Endothelial cell of umbilical vein (primary cell): ENCODE data around the gene SRCAP. TPM values are rescaled to one million over a fixed set of nuclear protein-coding genes. Genes with fewer than 3 reads are reported as not detected.
A peak's percentile ranks its signal among the peaks of the same experiment; 100 is the strongest.

Experiments used
- BruUV-seq: library from RNA; stranded (reverse); fragments of 400-500 nt; replicated peaks from 2 replicates; lab custom pipeline; 2021; lab: Mats Ljungman, UMichigan
- CTCF ChIA-PET: fragments of 300-600, 350-600 bp; sonication (Branson Sonifier 250); formaldehyde crosslinking; loops from one replicate; lab custom pipeline; 2021; ENCODE audit warnings: antibody characterized with exemption, inconsistent platforms; lab: Charles Lee
- POLR2A ChIA-PET: fragments of 300-600, 350-600 bp; sonication (Branson Sonifier 250); formaldehyde crosslinking; loops from one replicate; lab custom pipeline; 2021; ENCODE audit warnings: antibody characterized with exemption, inconsistent platforms; lab: Charles Lee
- DNase-seq: peaks from one replicate; pipeline ENCODE4 v3.0.0-alpha.2; 2011; ENCODE audit warnings: low read depth, low spot score
- FAIRE-seq: peaks from 2 replicates; lab custom pipeline; 2011; peaks lifted over from hg19 to GRCh38; lab: Jason Lieb, UNC
- H2AFZ ChIP-seq: 2 replicates; pipeline ENCODE4 v1.6.0; 2012; ENCODE audit warnings: low read depth, low read length, control low read depth, inconsistent platforms
- H3K27ac ChIP-seq: 2 replicates; pipeline ENCODE4 v1.5.1; 2011; ENCODE audit warnings: low read depth, mild to moderate bottlenecking, control low read depth, low read length, moderate library complexity; ENCODE audit not compliant: insufficient read depth
- H3K27me3 ChIP-seq, 2 experiments: 2 replicates each; pipeline versions ENCODE4 v1.6.0 to v1.6.1; 2011; ENCODE audit warnings: low read length in 2 of 2, mixed read lengths in 1 of 2; ENCODE audit not compliant: control insufficient read depth in 2 of 2, insufficient read depth in 2 of 2
- H3K36me3 ChIP-seq, 2 experiments: 2 replicates in 1 of 2; 3 replicates in 1 of 2; pipeline ENCODE4 v1.5.1; 2011; ENCODE audit warnings: low read length in 2 of 2, mild to moderate bottlenecking in 1 of 2, moderate library complexity in 1 of 2; ENCODE audit not compliant: control insufficient read depth in 2 of 2, insufficient read depth in 2 of 2; ENCODE audit errors: extremely low read depth in 1 of 2
- H3K4me1 ChIP-seq: 3 replicates; pipeline ENCODE4 v1.5.1; 2011; ENCODE audit warnings: mild to moderate bottlenecking, low read length; ENCODE audit not compliant: control insufficient read depth, insufficient read depth; ENCODE audit errors: extremely low read depth
- H3K4me2 ChIP-seq: 2 replicates; pipeline ENCODE4 v1.6.1; 2011; ENCODE audit warnings: low read length, control low read depth, mixed read lengths; ENCODE audit not compliant: insufficient read depth
- H3K4me3 ChIP-seq, 3 experiments: fragments of 200-600 bp in 1 of 3; sonication (generic), shearing (Covaris generic) in 1 of 3; replicated peaks in 1 of 3; 2 replicates each; pipeline ENCODE4 v1.5.1; 2011 to 2016; ENCODE audit warnings: control low read depth in 3 of 3, low read length in 3 of 3, mild to moderate bottlenecking in 2 of 3, inconsistent platforms in 1 of 3, low read depth in 1 of 3, moderate library complexity in 1 of 3; ENCODE audit not compliant: insufficient read depth in 1 of 3
- H3K79me2 ChIP-seq: 2 replicates; pipeline ENCODE4 v1.6.0; 2012; ENCODE audit warnings: low read length, inconsistent platforms; ENCODE audit not compliant: control insufficient read depth, insufficient read depth
- H3K9ac ChIP-seq: replicated peaks from 2 replicates; pipeline ENCODE3; 2011; ENCODE audit warnings: low read length, control low read depth; ENCODE audit not compliant: insufficient read depth; ENCODE audit errors: extremely low read depth
- H3K9me1 ChIP-seq: replicated peaks from 3 replicates; pipeline ENCODE4 v1.6.0; 2011; ENCODE audit warnings: mild to moderate bottlenecking, low read length; ENCODE audit not compliant: control insufficient read depth, insufficient read depth; ENCODE audit errors: extremely low read depth
- H3K9me3 ChIP-seq: replicated peaks from 2 replicates; pipeline ENCODE4 v1.5.1; 2012; ENCODE audit warnings: low read length, inconsistent platforms; ENCODE audit not compliant: control insufficient read depth, insufficient read depth
- H4K20me1 ChIP-seq: replicated peaks from 2 replicates; pipeline ENCODE3; 2011; ENCODE audit warnings: mild to moderate bottlenecking, low read length; ENCODE audit not compliant: control insufficient read depth, insufficient read depth; ENCODE audit errors: extremely low read depth
- CTCF ChIP-seq, 2 donors: IDR thresholded peaks; 1 replicate in 1 of 2; 2 replicates in 1 of 2; pipeline ENCODE4 v1.5.1; 2011; ENCODE audit warnings: low read length in 2 of 2, mild to moderate bottlenecking in 2 of 2, moderate library complexity in 2 of 2, control low read depth in 1 of 2, inconsistent platforms in 1 of 2, low read depth in 1 of 2; ENCODE audit not compliant: insufficient read depth in 1 of 2; ENCODE audit errors: extremely low read depth in 1 of 2
- EZH2 ChIP-seq: IDR thresholded peaks from 2 replicates; pipeline ENCODE4 v1.6.1; 2012; ENCODE audit warnings: borderline replicate concordance, low read depth, mild to moderate bottlenecking, moderate library complexity, low read length, inconsistent platforms; ENCODE audit not compliant: severe bottlenecking
- FOS ChIP-seq: IDR thresholded peaks from 2 replicates; pipeline ENCODE4 v1.6.1; 2011; ENCODE audit warnings: mild to moderate bottlenecking, low read length, moderate library complexity, borderline replicate concordance; ENCODE audit not compliant: insufficient read depth
- GATA2 ChIP-seq: IDR thresholded peaks from 2 replicates; pipeline ENCODE4 v1.7.0; 2011; ENCODE audit warnings: low read depth, mild to moderate bottlenecking, moderate library complexity, mixed read lengths, low read length; ENCODE audit not compliant: insufficient read length, insufficient read depth
- JUN ChIP-seq: IDR thresholded peaks from 2 replicates; pipeline ENCODE4 v1.6.1; 2011; ENCODE audit warnings: borderline replicate concordance, low read depth; ENCODE audit not compliant: insufficient read length, insufficient read depth
- MYC ChIP-seq: IDR thresholded peaks from one replicate; pipeline ENCODE4 v1.6.1; 2011; ENCODE audit warnings: mild to moderate bottlenecking, low read depth, low read length
- POLR2A ChIP-seq: IDR thresholded peaks from 2 replicates; pipeline ENCODE4 v1.6.1; 2012; ENCODE audit warnings: low read depth, mild to moderate bottlenecking, control low read depth, low read length
- POLR2AphosphoS5 ChIP-seq: IDR thresholded peaks from 2 replicates; pipeline ENCODE4 v1.6.1; 2012; ENCODE audit warnings: low read depth, mild to moderate bottlenecking, control low read depth, low read length, moderate library complexity; ENCODE audit not compliant: insufficient read depth
- dilution Hi-C: fragments of 300-500 bp; cut with MboI; formaldehyde crosslinking; loops from one replicate; pipeline ENCODE4 v1.15.0; 2019; ENCODE audit warnings: low sequenced_read_pairs; ENCODE audit not compliant: extremely low pct_ligation_motif_present
- intact Hi-C: fragments of 100-400 bp; cut with micrococcal nuclease; formaldehyde crosslinking; loops from one replicate; pipeline ENCODE4 v1.10.0; 2022
- polyA plus RNA-seq, 4 experiments: library from polyadenylated mRNA; depleted of rRNA in 3 of 4; stranded (reverse) in 3 of 4; unstranded in 1 of 4; fragments of >200 nt; gene quantifications; 2 replicates each; pipeline versions ENCODE4 v1.2.1 to v1.2.3, GENCODE V29; 2011 to 2012; ENCODE audit warnings: missing spikeins in 1 of 4
- total RNA-seq: library from RNA; stranded (reverse); gene quantifications from 2 replicates; pipeline ENCODE4 v1.2.3, GENCODE V29; 2021
- TF ChIP-seq, protein P1 (sequence below): IDR thresholded peaks from 2 replicates; pipeline ENCODE4 v1.6.1; 2011; ENCODE audit not compliant: insufficient read depth, insufficient read length

SRCAP gene
- total and polyA plus RNA-seq, 2 donors (not counting 3 experiments of a cell fraction or from before 2014, with no cell fraction given): 11.0 to 77.7 TPM

DNA sequence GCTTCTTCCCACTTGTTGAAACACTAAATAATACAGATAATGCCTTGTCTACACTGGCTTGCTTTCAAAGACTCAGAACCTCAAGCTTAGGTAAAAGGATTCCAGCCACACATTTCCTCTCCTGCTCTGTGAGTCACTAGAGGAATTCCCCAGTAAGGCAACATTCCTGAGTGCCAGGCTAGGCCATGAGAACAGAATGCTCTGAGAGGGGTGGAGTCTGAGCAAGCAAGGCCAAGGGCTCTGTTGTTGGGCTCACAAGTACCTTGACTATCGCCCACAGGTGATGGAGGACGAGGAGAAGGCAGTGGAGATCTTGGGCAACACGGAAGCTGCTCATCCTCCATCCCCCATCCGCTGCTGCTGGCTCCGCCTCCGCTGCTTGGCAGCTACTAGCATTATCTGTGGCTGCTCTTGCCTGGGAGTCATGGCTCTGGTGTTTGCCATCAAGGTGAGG lies 42.5 kb downstream of the SRCAP start:
- H3K9me3 ChIP-seq: no peaks in the 10 kb centered on the region
- H2AFZ ChIP-seq: no peak overlapping the region
- dilution Hi-C loops: no loop called here
- peak overlapping the region; percentile 83 for H3K27ac ChIP-seq
- peaks cover 14 to 32% of the 10 kb centered on the region in 2 experiments for H3K36me3 ChIP-seq
- H3K9me1 ChIP-seq: no peaks in the 10 kb centered on the region
- H3K79me2 ChIP-seq: no peaks in the 10 kb centered on the region
- DNase-seq (peak; percentile 83), FAIRE-seq (peak; percentile 97)
- ChIA-PET POLR2A (no interaction called here), CTCF (interaction anchor here (0.6 to 1.4 kb wide), 2 partner anchors 10 to 56 kb away, joined by 3 to 5 read pairs; no protein-coding TSS in a partner anchor)
- TF ChIP-seq CTCF (IDR thresholded peaks at IDR 0.05; ENCODE audit: extremely low read depth in 1 of 2, insufficient read depth in 1 of 2, low read depth in 1 of 2, low read length in 2 of 2) (no peak), JUN (peak; percentile 46), GATA2 (no peak), FOS (peak; percentile 52), POLR2AphosphoS5 (no peak), EZH2 (no peak), POLR2A (no peak), MYC (no peak)
- TF ChIP-seq, protein P1, sequence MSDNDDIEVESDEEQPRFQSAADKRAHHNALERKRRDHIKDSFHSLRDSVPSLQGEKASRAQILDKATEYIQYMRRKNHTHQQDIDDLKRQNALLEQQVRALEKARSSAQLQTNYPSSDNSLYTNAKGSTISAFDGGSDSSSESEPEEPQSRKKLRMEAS: no peak
- intact Hi-C loops: loop anchor here (2.0 kb wide), 1 partner anchor 73 kb away; no protein-coding TSS in a partner anchor
- H3K9ac ChIP-seq: peak overlapping the region; percentile 49
- H4K20me1 ChIP-seq: no peaks in the 10 kb centered on the region
- H3K4me1 ChIP-seq: peaks cover 20% of the 10 kb centered on the region
- H3K27me3 ChIP-seq: no peaks in the 10 kb centered on the region
- H3K4me2 ChIP-seq: peak overlapping the region; percentile 34
- BruUV-seq: no TSS peak
- no peak overlapping the region for H3K4me3 ChIP-seq
